H9 (cell line): ENCODE measurements around the gene FCAMR. TPM values are rescaled to one million over a fixed set of nuclear protein-coding genes. Genes with fewer than 3 reads are reported as not detected.
"Not testable (repeated sequence)": the region's sequence is repeated elsewhere in the genome, so short reads cannot be mapped to it uniquely, and the experiment has no call there.

Experiments used
- DNase-seq: peaks from one replicate; pipeline ENCODE4 v3.0.0-alpha.2; 2017
- H2AFZ ChIP-seq: one replicate; pipeline ENCODE4 v1.6.1; 2013; ENCODE audit warnings: mild to moderate bottlenecking, low read length, control low read depth, moderate library complexity
- H2AK5ac ChIP-seq: 2 replicates; pipeline ENCODE4 v1.6.1; 2013; ENCODE audit warnings: low read length, control low read depth, mixed read lengths; ENCODE audit not compliant: insufficient read length
- H2BK120ac ChIP-seq: one replicate; pipeline ENCODE4 v1.6.1; 2013; ENCODE audit warnings: low read depth, mild to moderate bottlenecking, low read length, control low read depth, inconsistent platforms; ENCODE audit not compliant: poor library complexity, severe bottlenecking
- H2BK12ac ChIP-seq: 2 replicates; pipeline ENCODE4 v1.6.1; 2013; ENCODE audit warnings: low read length, control low read depth, mixed read lengths, low read depth; ENCODE audit not compliant: insufficient read length
- H2BK15ac ChIP-seq: 2 replicates; pipeline ENCODE4 v1.6.1; 2013; ENCODE audit warnings: low read depth, low read length, control low read depth
- H2BK20ac ChIP-seq: one replicate; pipeline ENCODE4 v1.6.1; 2013; ENCODE audit warnings: low read depth, mild to moderate bottlenecking, low read length, control low read depth, inconsistent platforms; ENCODE audit not compliant: poor library complexity, severe bottlenecking
- H2BK5ac ChIP-seq: 2 replicates; pipeline ENCODE4 v1.6.1; 2013; ENCODE audit warnings: low read length, control low read depth, mixed read lengths; ENCODE audit not compliant: insufficient read length
- H3K14ac ChIP-seq: 2 replicates; pipeline ENCODE4 v1.6.1; 2013; ENCODE audit warnings: low read length, control low read depth; ENCODE audit not compliant: insufficient read depth
- H3K18ac ChIP-seq: 2 replicates; pipeline ENCODE4 v1.6.1; 2013; ENCODE audit warnings: low read depth, mild to moderate bottlenecking, mixed read lengths, low read length, control low read depth; ENCODE audit not compliant: insufficient read length
- H3K23ac ChIP-seq: 2 replicates; pipeline ENCODE4 v1.6.1; 2013; ENCODE audit warnings: low read length, control low read depth, mixed read lengths, low read depth; ENCODE audit not compliant: insufficient read length
- H3K23me2 ChIP-seq: 2 replicates; pipeline ENCODE4 v1.6.1; 2013; ENCODE audit warnings: low read depth, mild to moderate bottlenecking, mixed read lengths, low read length, control low read depth; ENCODE audit not compliant: insufficient read length, poor library complexity, severe bottlenecking
- H3K27ac ChIP-seq: 2 replicates; pipeline ENCODE4 v1.5.1; 2013; ENCODE audit warnings: low read length, control low read depth, mixed read lengths, low read depth; ENCODE audit not compliant: insufficient read length
- H3K27me3 ChIP-seq: 2 replicates; pipeline ENCODE4 v1.6.1; 2013; ENCODE audit warnings: low read length, control low read depth, inconsistent platforms; ENCODE audit not compliant: insufficient read depth
- H3K4ac ChIP-seq: 2 replicates; pipeline ENCODE4 v1.6.1; 2013; ENCODE audit warnings: low read depth, mild to moderate bottlenecking, control low read depth, inconsistent platforms, low read length, moderate library complexity
- H3K4me1 ChIP-seq: 2 replicates; pipeline ENCODE4 v1.6.1; 2013; ENCODE audit warnings: low read length, control low read depth, inconsistent platforms; ENCODE audit not compliant: insufficient read depth
- H3K4me2 ChIP-seq: 2 replicates; pipeline ENCODE4 v1.6.1; 2013; ENCODE audit warnings: low read length, control low read depth, mixed read lengths; ENCODE audit not compliant: insufficient read length, insufficient read depth
- H3K56ac ChIP-seq: 2 replicates; pipeline ENCODE4 v1.6.1; 2013; ENCODE audit warnings: low read depth, mild to moderate bottlenecking, mixed read lengths, low read length, control low read depth; ENCODE audit not compliant: insufficient read length
- H3K79me1 ChIP-seq: 2 replicates; pipeline ENCODE4 v1.6.1; 2013; ENCODE audit warnings: low read depth, mild to moderate bottlenecking, moderate library complexity, low read length, control low read depth, inconsistent platforms; ENCODE audit not compliant: insufficient read depth, poor library complexity, severe bottlenecking
- H3K79me2 ChIP-seq: 2 replicates; pipeline ENCODE4 v1.6.1; 2013; ENCODE audit warnings: low read length, control low read depth, inconsistent platforms; ENCODE audit not compliant: insufficient read depth
- H3K9ac ChIP-seq: 2 replicates; pipeline ENCODE4 v1.6.1; 2013; ENCODE audit warnings: low read length, control low read depth, mixed read lengths; ENCODE audit not compliant: insufficient read length; ENCODE audit errors: extremely low read depth
- H3K9me3 ChIP-seq: one replicate; pipeline ENCODE4 v1.6.1; 2013; ENCODE audit warnings: low read depth, low read length, inconsistent platforms; ENCODE audit not compliant: control insufficient read depth
- H3T11ph ChIP-seq: one replicate; pipeline ENCODE4 v1.6.1; 2013; ENCODE audit warnings: mild to moderate bottlenecking, low read length, control low read depth, inconsistent platforms
- H4K20me1 ChIP-seq: one replicate; pipeline ENCODE4 v1.6.1; 2013; ENCODE audit not compliant: control insufficient read depth, insufficient read length, insufficient read depth
- H4K5ac ChIP-seq: 2 replicates; pipeline ENCODE4 v1.6.1; 2013; ENCODE audit warnings: low read depth, mild to moderate bottlenecking, mixed read lengths, low read length, control low read depth; ENCODE audit not compliant: insufficient read length
- H4K8ac ChIP-seq: replicated peaks from 2 replicates; pipeline ENCODE4 v1.6.1; 2013; ENCODE audit warnings: low read length, control low read depth, mixed read lengths, low read depth; ENCODE audit not compliant: insufficient read length
- H4K91ac ChIP-seq: 2 replicates; pipeline ENCODE4 v1.6.1; 2013; ENCODE audit warnings: low read depth, mild to moderate bottlenecking, moderate library complexity, mixed read lengths, low read length, control low read depth; ENCODE audit not compliant: insufficient read length
- H3K27ac Mint-ChIP-seq, 3 experiments: 2 replicates in 2 of 3; 3 replicates in 1 of 3; pipeline ENCODE4 v1.8.0; 2020 to 2021; ENCODE audit warnings: mixed read lengths in 3 of 3, mild to moderate bottlenecking in 1 of 3, moderate library complexity in 1 of 3
- H3K27me3 Mint-ChIP-seq: 2 replicates; pipeline ENCODE4 v1.8.0; 2021; ENCODE audit warnings: low read depth, mild to moderate bottlenecking, moderate library complexity, mixed read lengths
- H3K36me3 Mint-ChIP-seq, 3 experiments: 2 replicates in 2 of 3; 3 replicates in 1 of 3; pipeline ENCODE4 v1.8.0; 2020 to 2021; ENCODE audit warnings: low read depth in 3 of 3, mixed read lengths in 3 of 3; ENCODE audit not compliant: insufficient read depth in 1 of 3
- H3K4me1 Mint-ChIP-seq, 2 experiments: 2 replicates each; pipeline ENCODE4 v1.8.0; 2020; ENCODE audit warnings: mixed read lengths in 2 of 2
- H3K4me3 Mint-ChIP-seq, 2 experiments: 2 replicates in 1 of 2; 3 replicates in 1 of 2; pipeline ENCODE4 v1.8.0; 2020 to 2021; ENCODE audit warnings: mild to moderate bottlenecking in 2 of 2, mixed read lengths in 2 of 2, moderate library complexity in 1 of 2
- H3K9me3 Mint-ChIP-seq, 2 experiments: 2 replicates in 1 of 2; 3 replicates in 1 of 2; pipeline ENCODE4 v1.8.0; 2020; ENCODE audit warnings: mild to moderate bottlenecking in 2 of 2, mixed read lengths in 2 of 2, moderate library complexity in 1 of 2
- CTCF ChIP-seq: fragments of 200-600 bp; sonication (generic); conservative IDR thresholded peaks from 3 replicates; pipeline ENCODE4 v1.8.0; 2021; ENCODE audit warnings: antibody characterized with exemption, mild to moderate bottlenecking
- WGBS: extraction: QIAGEN DNeasy Blood & Tissue Kit; methylation state at CpG from one replicate; pipeline ENCODE4 v1.1.7; 2013; ENCODE audit warnings: missing lambda C conversion rate, low lambda C conversion rate, mixed read lengths; ENCODE audit not compliant: insufficient read length; ENCODE audit errors: extremely low coverage; 5-methylcytosine and 5-hydroxymethylcytosine counted together
- total RNA-seq: library from RNA; stranded (reverse); gene quantifications from 2 replicates; pipeline ENCODE4 v1.2.1, GENCODE V29; 2021

The FCAMR gene
- total RNA-seq, 1 experiment from 2014 or later, result not detected

GRCh38 chr1:206924592-206925105 is 45.6 kb downstream of the FCAMR start:
- Histone ChIP-seq H4K5ac (no peak overlapping the region), H4K20me1 (no peaks in the 10 kb centered on the region), H4K91ac (no peak overlapping the region), H2AK5ac (no peak overlapping the region), H3K23ac (no peak overlapping the region), H2BK15ac (no peak overlapping the region), H3K9ac (no peak overlapping the region), H3K4me1 (no peaks in the 10 kb centered on the region), H2BK12ac (no peak overlapping the region), H3K23me2 (no peaks in the 10 kb centered on the region), H3K14ac (no peak overlapping the region), H3K27me3 (no peaks in the 10 kb centered on the region), H2BK20ac (no peak overlapping the region), H3K9me3 (no peaks in the 10 kb centered on the region), H3T11ph (no peak overlapping the region), H3K4me2 (no peak overlapping the region), H3K27ac (no peak overlapping the region), H4K8ac (peak overlapping the region; percentile 12), H3K18ac (no peak overlapping the region), H2AFZ (no peak overlapping the region), H2BK5ac (no peak overlapping the region), H2BK120ac (no peak overlapping the region), H3K56ac (peak overlapping the region; percentile 0), H3K79me2 (no peaks in the 10 kb centered on the region), H3K4ac (no peak overlapping the region), H3K79me1 (no peaks in the 10 kb centered on the region)
- 100% methylated on average over 1 of the region's 8 CpGs for WGBS
- Mint-ChIP-seq H3K27me3 (peaks cover 7% of the 10 kb centered on the region), H3K27ac (no peak overlapping the region), H3K9me3 (no peaks in the 10 kb centered on the region), H3K36me3 (no peaks in the 10 kb centered on the region), H3K4me1 (no peaks in the 10 kb centered on the region), H3K4me3 (no peak overlapping the region)
- TF ChIP-seq CTCF, result no peak
- DNase-seq, result no peak

- not testable (repeated sequence) for H3K14ac ChIP-seq, H4K91ac ChIP-seq, H2AFZ ChIP-seq, H4K20me1 ChIP-seq, H3K23me2 ChIP-seq, H3K27ac ChIP-seq, H3K4ac ChIP-seq, H3K27me3 ChIP-seq, H3K9me3 ChIP-seq, DNase-seq, H3T11ph ChIP-seq, H3K4me3 Mint-ChIP-seq, H3K4me1 Mint-ChIP-seq, H3K27me3 Mint-ChIP-seq, H2BK20ac ChIP-seq, H2BK120ac ChIP-seq, H2BK15ac ChIP-seq, H3K79me1 ChIP-seq, H3K36me3 Mint-ChIP-seq, H3K4me2 ChIP-seq, H3K4me1 ChIP-seq, H2BK12ac ChIP-seq, H4K5ac ChIP-seq, H3K23ac ChIP-seq, H3K9me3 Mint-ChIP-seq, H3K27ac Mint-ChIP-seq, H3K9ac ChIP-seq, H2AK5ac ChIP-seq, H2BK5ac ChIP-seq, H3K79me2 ChIP-seq
- Histone ChIP-seq H4K8ac (peak overlapping the region; percentile 12), H3K18ac (peak overlapping the region; percentile 3), H3K56ac (peak overlapping the region; percentile 0)
- WGBS, result no CpG with 5 or more reads among the region's 4 CpGs
These were observed 46.2 kb downstream of the FCAMR start for GRCh38 chr1:206923961-206924557.
